GM19468 (cell line): ENCODE results near the gene PAK1.

ENCODE experiments used
- ATAC-seq: cut with Tn5 transposase; IDR thresholded peaks from one replicate; pipeline ENCODE4 v1.9.1; 2021; ENCODE audit warnings: mild to moderate bottlenecking, moderate library complexity, moderate number of reproducible peaks; ENCODE audit not compliant: unreplicated experiment; ENCODE audit errors: extremely low read depth

The PAK1 gene

GRCh38 chr11:77479746-77480352, 6.0 kb upstream of the PAK1 start:
- ATAC-seq = no peak

GRCh38 chr11:77475206-77475605, 1.3 kb upstream of the PAK1 start:
- ATAC-seq = no peak

- ATAC-seq = no peak
These were observed 778 bp upstream of the PAK1 start for GRCh38 chr11:77474684-77475060.

GRCh38 chr11:77472991-77473800, 698 bp downstream of the PAK1 start:
- ATAC-seq = no peak

DNA sequence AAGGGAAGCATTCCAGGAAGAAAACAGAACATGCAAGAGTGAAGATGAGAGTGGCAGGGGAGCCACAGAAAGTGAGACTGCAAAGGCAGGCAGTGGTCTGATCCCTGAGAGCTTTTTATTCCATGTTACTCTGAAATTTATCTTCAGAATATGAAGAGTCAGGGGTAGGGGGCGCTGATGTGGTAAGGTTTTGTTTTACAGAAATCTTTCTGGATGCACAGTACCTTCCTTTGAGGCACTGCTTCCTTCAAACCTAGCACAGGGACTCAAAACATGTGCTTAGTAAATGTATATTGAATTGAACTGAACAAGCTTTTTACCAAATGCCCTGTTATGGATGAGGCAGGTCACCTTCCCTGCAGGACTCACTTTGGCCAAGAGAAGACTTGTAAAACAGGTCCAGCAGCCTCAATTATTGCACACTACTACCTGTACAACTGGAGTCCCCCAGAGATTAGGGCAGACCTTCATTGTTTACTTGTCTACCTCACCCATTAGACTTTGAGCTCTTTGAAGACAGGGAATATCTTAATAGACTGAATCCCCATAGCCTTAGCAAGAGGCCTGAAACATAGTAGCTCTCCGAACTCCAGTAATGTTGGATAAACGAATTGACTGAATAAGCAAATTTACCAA, 2.2 kb downstream of the PAK1 start:
- ATAC-seq = no peak

DNA sequence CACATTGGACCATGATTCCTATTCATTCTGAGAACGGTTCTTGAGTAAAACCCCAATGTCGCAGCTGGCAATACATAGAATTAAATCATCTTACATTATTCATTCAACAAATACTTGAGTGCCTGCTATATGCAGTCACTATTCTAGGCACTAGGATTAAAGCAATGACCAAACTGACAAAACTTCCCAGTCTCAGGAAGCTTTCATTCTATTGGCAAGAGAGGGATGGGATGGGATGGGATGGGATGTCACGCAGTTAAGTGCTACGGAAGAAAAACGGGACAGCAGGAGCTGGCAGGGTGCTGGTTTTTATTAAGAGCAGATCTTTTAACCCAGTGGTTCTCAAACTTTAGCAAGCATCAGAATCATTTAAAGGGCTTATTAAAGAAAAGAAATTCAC, 2.9 kb downstream of the PAK1 start:
- no peak for ATAC-seq

DNA sequence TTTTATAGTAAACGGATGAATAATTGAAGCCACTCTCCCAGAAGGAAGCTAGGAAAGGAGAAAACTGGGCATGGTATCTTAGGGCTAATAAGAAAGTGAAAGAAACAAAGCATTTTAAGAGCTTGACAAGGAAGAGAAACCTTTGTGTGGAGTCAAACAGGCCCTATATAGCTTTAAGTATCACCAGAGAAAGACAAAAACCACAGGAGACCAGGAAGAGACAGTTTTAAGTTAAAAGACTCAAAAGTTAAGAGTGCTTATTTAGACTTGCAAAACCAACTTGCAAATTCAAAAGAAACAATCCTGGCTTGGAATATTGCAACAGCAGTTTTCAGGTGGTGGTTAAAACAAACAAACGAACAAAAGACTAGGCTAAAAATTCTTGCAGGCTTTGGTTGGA, 3.4 kb downstream of the PAK1 start:
- ATAC-seq = no peak

- no peak for ATAC-seq
These were observed 5.4 kb downstream of the PAK1 start for GRCh38 chr11:77468527-77468926.

GRCh38 chr11:77467993-77468392, 5.9 kb downstream of the PAK1 start:
- ATAC-seq = no peak

DNA sequence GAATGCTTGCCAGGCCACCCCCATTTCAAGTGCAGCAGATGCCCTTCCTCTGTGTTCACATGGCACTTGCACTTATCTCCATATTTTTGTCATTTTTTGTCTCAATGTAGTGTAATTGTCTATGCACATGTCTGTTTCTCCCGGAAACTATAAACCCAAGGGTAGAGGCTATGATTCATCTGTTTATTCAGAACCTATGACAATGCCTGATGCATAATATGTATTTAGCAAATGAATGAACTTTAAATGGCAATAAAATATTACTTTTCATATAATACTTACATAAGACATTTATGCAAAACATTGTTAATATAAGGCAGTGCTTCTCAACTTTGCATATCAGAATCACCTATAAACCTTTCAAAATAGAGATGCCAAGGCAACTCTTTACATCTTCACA, 6.7 kb downstream of the PAK1 start:
- ATAC-seq = no peak

DNA sequence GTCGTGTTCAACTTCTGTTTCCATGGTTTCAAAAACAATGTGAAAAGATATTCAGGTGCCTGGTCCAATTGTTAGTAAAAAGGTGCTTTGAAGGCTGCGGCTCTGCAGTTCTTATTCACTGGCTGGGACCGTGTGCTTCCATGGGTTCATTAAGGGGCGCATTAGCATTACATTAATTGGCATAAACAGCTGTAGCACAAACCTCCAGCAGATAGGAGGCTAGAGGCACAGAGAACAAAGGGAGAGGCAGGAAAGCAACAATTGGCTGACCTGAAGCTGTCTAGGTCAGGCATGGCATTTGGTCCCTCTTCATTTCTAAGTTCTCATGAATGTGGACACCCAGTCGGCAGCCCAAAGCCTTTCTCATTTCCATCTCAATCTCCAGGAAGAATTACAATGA, 16.6 kb downstream of the PAK1 start:
- no peak for ATAC-seq

DNA sequence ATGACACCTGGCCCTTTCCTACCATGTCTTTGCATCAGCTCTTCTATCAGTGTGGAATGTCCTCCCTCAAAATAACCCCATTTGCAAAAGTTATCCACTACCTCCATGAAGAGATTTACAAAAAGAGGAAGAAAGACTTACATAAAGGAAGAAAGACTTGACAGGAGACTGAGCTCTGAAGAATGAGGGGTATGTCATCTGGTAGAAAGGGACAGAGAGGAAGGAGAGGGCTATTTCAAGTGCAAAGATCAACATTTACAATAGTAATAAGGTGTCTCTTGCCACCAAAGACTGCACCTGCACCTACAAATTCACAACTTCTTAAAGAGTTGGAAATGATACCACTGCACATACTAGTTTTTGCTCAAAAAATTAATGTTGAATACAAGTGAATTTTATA, 18.2 kb downstream of the PAK1 start:
- ATAC-seq = no peak

- ATAC-seq = no peak
These were observed 18.8 kb downstream of the PAK1 start for GRCh38 chr11:77454867-77455655.

DNA sequence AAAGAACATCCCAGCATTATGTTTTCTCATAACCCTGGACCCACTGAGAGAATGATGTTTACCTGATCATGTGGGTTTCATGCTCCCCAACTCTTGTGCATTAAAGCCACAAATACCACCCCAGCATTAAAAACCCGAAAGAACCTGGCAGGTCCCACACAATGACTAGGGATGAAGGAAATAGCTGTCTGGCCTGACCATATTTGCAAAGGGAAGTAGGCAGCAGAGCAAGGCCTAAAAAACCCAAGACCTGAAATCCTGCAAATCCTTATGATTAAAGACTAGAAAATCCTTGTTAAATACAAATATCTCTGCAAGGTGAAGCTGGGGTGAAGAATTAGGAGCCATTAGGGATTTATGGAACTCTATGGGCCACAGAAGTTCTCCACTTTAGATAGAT, 23.7 kb downstream of the PAK1 start:
- ATAC-seq = no peak

GRCh38 chr11:77449784-77450183, 24.1 kb downstream of the PAK1 start:
- ATAC-seq = no peak

GRCh38 chr11:77449060-77449521, 24.8 kb downstream of the PAK1 start:
- no peak for ATAC-seq

DNA sequence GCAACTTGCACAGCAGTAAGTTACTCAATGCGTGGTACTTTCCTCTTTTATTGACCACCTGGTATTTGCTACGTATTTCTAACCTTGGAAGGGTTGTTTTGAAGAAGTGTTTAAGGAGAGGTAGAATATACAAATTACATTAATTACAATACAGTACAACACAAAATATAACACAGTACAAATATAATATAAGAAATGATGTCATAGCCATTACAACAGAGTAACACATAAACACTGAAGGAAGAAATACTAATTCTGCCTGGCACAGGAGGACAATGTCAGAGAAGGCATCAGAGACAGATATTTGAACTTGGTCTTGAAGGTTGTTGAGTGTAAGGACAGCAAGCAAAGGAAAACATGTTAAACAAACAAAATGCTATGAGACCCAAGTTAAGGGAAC, 25.6 kb downstream of the PAK1 start:
- ATAC-seq = no peak

DNA sequence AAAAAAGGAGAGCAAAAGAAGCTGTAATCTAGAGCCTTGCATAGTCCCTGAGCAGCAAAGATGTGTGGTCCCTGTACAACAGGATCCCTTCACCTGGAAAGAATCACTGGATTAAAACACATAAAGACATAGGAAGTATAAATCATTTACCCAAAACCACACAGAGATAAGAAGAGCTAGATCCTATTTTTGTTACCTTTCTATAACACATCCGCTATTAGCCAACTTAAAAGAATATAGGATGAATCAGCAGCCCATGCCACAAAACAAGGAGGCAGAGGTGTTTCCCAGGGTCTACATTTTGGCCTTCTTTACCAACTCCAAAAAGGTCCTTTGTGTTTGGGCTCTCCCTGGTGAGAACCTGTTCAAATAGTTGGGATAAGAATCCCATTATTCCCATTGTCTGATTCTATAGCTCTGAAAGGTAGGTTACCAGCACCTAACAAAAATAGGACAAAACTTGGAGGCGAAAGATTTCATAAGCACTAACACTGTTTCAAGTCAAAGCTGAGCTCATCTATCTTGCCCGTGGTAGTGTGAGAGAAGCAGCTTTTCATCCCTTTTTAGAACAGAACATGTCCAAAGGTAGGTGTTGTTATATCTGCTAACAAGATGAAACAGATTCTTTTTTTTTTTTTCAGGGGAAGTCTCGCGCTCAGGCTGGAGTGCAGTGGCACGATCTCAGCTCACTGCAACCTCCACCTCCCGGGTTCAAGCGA, 26.8 kb downstream of the PAK1 start:
- no peak for ATAC-seq

- no peak for ATAC-seq
These were observed 29.6 kb downstream of the PAK1 start for GRCh38 chr11:77444261-77444660.

DNA sequence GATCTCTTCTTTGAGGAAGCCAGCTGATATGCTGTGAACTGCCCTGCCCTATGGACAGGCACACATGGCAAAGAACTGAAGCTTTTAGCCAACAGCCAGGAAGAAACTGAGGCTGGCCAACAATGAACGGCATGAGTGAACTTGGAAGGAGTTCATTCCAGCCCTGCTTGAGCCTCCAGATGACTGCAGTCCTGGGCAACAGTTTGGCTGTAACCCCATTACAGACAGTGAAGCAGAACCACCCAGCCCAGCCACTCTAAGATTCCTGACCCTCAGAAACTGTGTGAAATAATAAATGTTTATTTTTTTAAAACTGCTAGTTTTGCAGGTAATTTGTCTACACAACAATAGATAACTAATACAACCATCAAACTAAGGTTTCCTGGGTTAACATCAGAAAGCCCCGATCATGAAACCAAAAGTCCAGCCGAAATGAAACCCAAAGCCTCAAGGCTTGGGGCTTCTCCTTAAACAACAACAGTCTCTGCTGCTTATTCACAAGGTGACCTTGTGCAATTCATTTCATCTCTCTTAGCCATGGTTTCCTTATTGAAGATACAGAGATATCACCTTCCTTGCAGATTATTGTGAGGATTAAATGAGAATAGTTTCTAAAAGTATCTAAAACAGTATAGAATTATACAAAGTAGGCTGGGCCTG, 31.4 kb downstream of the PAK1 start:
- no peak for ATAC-seq
